ENCODE results near the gene MOXD1.

GRCh38 chr6:132423839-132424238 is 22.6 kb upstream of the MOXD1 start:
- TF ChIP-seq CTCF (IDR thresholded peaks at IDR 0.05), result no peak
- no peak for TF ChIP-seq POLR2AphosphoS5 (IDR thresholded peaks at IDR 0.05; ENCODE audit: insufficient read depth in 1 of 2, low read depth in 1 of 2)
- no peak for TF ChIP-seq POLR2A (IDR thresholded peaks at IDR 0.05)

Measured in vagina (tissue), 2 donors.